IMR-90 (cell line): ENCODE measurements around the gene ACAN. TPM values are rescaled to one million over a fixed set of nuclear protein-coding genes. Genes with fewer than 3 reads are reported as not detected.

Experiments used
- ATAC-seq: fragments of 200-7000 bp; cut with Tn5 transposase; 2 replicates; pipeline ENCODE4 v1.9.1; 2020; ENCODE audit warnings: low read depth, mild to moderate bottlenecking, moderate library complexity
- BruUV-seq: library from RNA; stranded (reverse); fragments of 400-500 nt; replicated peaks from 2 replicates; lab custom pipeline; 2021; lab: Mats Ljungman, UMichigan
- CTCF ChIA-PET: fragments of 300-600 bp; formaldehyde crosslinking; extraction: SDS; loops from one replicate; lab custom pipeline; 2021; ENCODE audit warnings: antibody characterized with exemption; lab: Yijun Ruan, JAX
- POLR2A ChIA-PET: fragments of 300-600 bp; sonication (Branson Sonifier 250); formaldehyde crosslinking; loops from one replicate; lab custom pipeline; 2022; ENCODE audit warnings: antibody characterized with exemption; ENCODE audit not compliant: unreplicated experiment; lab: Charles Lee
- DNase-seq: peaks from one replicate; pipeline ENCODE4 v3.0.0; 2013
- H2AFZ ChIP-seq: replicated peaks from 2 replicates; pipeline ENCODE3; 2013; ENCODE audit warnings: low read length, mild to moderate bottlenecking; ENCODE audit not compliant: poor library complexity
- H2AK5ac ChIP-seq: 2 replicates; pipeline ENCODE4 v1.6.1; 2013; ENCODE audit warnings: low read depth, low read length, inconsistent platforms
- H2AK9ac ChIP-seq: replicated peaks from 2 replicates; pipeline ENCODE3; 2013; ENCODE audit warnings: mild to moderate bottlenecking, low read depth, low read length, moderate library complexity; ENCODE audit not compliant: poor library complexity
- H2BK120ac ChIP-seq: 2 replicates; pipeline ENCODE4 v1.6.1; 2013; ENCODE audit warnings: low read depth, low read length, inconsistent platforms
- H2BK15ac ChIP-seq: 3 replicates; pipeline ENCODE4 v1.6.1; 2013; ENCODE audit warnings: low read depth, low read length, inconsistent platforms
- H2BK20ac ChIP-seq: 2 replicates; pipeline ENCODE4 v1.6.1; 2013; ENCODE audit warnings: low read depth, mild to moderate bottlenecking, inconsistent platforms, low read length, moderate library complexity
- H2BK5ac ChIP-seq: 2 replicates; pipeline ENCODE4 v1.6.1; 2013; ENCODE audit warnings: mild to moderate bottlenecking, low read depth, low read length, inconsistent platforms; ENCODE audit not compliant: poor library complexity, severe bottlenecking
- H3K14ac ChIP-seq: replicated peaks from 2 replicates; pipeline ENCODE4 v1.6.1; 2013; ENCODE audit warnings: low read depth, low read length, inconsistent platforms
- H3K18ac ChIP-seq: 2 replicates; pipeline ENCODE4 v1.6.1; 2013; ENCODE audit warnings: low read depth, low read length, control low read depth
- H3K23ac ChIP-seq: 2 replicates; pipeline ENCODE4 v1.6.1; 2013; ENCODE audit warnings: low read depth, low read length, inconsistent platforms
- H3K27ac ChIP-seq: 2 replicates; pipeline ENCODE4 v1.5.1; 2013; ENCODE audit warnings: mild to moderate bottlenecking, control low read depth, low read length; ENCODE audit not compliant: insufficient read depth
- H3K27me3 ChIP-seq: 2 replicates; pipeline ENCODE4 v1.6.1; 2013; ENCODE audit warnings: low read length; ENCODE audit not compliant: control insufficient read depth, insufficient read depth
- H3K36me3 ChIP-seq: 2 replicates; pipeline ENCODE4 v1.6.1; 2013; ENCODE audit warnings: low read length, mixed read lengths; ENCODE audit not compliant: control insufficient read depth, insufficient read depth
- H3K4ac ChIP-seq: 2 replicates; pipeline ENCODE4 v1.6.1; 2013; ENCODE audit warnings: low read depth, low read length, inconsistent platforms
- H3K4me1 ChIP-seq: 2 replicates; pipeline ENCODE4 v1.6.1; 2013; ENCODE audit warnings: low read length, mixed read lengths; ENCODE audit not compliant: control insufficient read depth, insufficient read depth
- H3K4me2 ChIP-seq: 2 replicates; pipeline ENCODE4 v1.6.1; 2013; ENCODE audit warnings: low read depth, mild to moderate bottlenecking, control low read depth, low read length, moderate library complexity
- H3K4me3 ChIP-seq: 2 replicates; pipeline ENCODE4 v1.5.1; 2013; ENCODE audit warnings: low read depth, mild to moderate bottlenecking, control low read depth, low read length, moderate library complexity; ENCODE audit not compliant: insufficient read depth
- H3K56ac ChIP-seq: 2 replicates; pipeline ENCODE4 v1.6.1; 2013; ENCODE audit warnings: low read length, inconsistent platforms; ENCODE audit not compliant: insufficient read depth; ENCODE audit errors: extremely low read depth
- H3K79me1 ChIP-seq, 2 experiments: 2 replicates each; pipeline ENCODE4 v1.6.1; 2013; ENCODE audit warnings: low read length in 2 of 2, inconsistent platforms in 1 of 2, low read depth in 1 of 2
- H3K9ac ChIP-seq: 2 replicates; pipeline ENCODE4 v1.6.1; 2013; ENCODE audit warnings: low read depth, low read length, control low read depth
- H3K9me1 ChIP-seq: 2 replicates; pipeline ENCODE4 v1.6.1; 2013; ENCODE audit warnings: low read length, inconsistent platforms; ENCODE audit not compliant: insufficient read depth
- H3K9me3 ChIP-seq: 2 replicates; pipeline ENCODE4 v1.6.1; 2013; ENCODE audit warnings: low read length; ENCODE audit not compliant: control insufficient read depth, insufficient read depth
- H4K20me1 ChIP-seq: 2 replicates; pipeline ENCODE4 v1.6.1; 2013; ENCODE audit warnings: low read length, inconsistent platforms; ENCODE audit not compliant: insufficient read depth
- H4K5ac ChIP-seq: 2 replicates; pipeline ENCODE4 v1.6.1; 2013; ENCODE audit warnings: mild to moderate bottlenecking, low read depth, low read length, control low read depth
- H4K8ac ChIP-seq, 2 experiments: 2 replicates each; pipeline ENCODE4 v1.6.1; 2013; ENCODE audit warnings: low read depth in 2 of 2, low read length in 2 of 2, control low read depth in 1 of 2, inconsistent platforms in 1 of 2
- H4K91ac ChIP-seq: 2 replicates; pipeline ENCODE4 v1.6.1; 2013; ENCODE audit warnings: low read depth, low read length, inconsistent platforms; ENCODE audit not compliant: insufficient read depth
- CEBPB ChIP-seq: IDR thresholded peaks from 2 replicates; pipeline ENCODE4 v1.6.1; 2012; ENCODE audit warnings: low read depth, low read length, improper control_type of control experiment
- CHD1 ChIP-seq: IDR thresholded peaks from 2 replicates; pipeline ENCODE4 v1.6.1; 2012; ENCODE audit warnings: low read depth, low read length, improper control_type of control experiment
- ELK1 ChIP-seq: fragments of 150-350 bp; IDR thresholded peaks from 2 replicates; pipeline ENCODE4 v1.6.1; 2016; ENCODE audit warnings: low read depth, mild to moderate bottlenecking, low read length, moderate library complexity, borderline replicate concordance
- FOS ChIP-seq: fragments of 150-350 bp; IDR thresholded peaks from 2 replicates; pipeline ENCODE4 v1.6.1; 2016; ENCODE audit warnings: low read depth, low read length
- MAFK ChIP-seq: IDR thresholded peaks from 2 replicates; pipeline ENCODE4 v1.6.1; 2012; ENCODE audit warnings: low read depth, low read length, improper control_type of control experiment
- MXI1 ChIP-seq: IDR thresholded peaks from 2 replicates; pipeline ENCODE4 v1.6.1; 2012; ENCODE audit warnings: low read depth, mild to moderate bottlenecking, low read length, moderate library complexity, borderline replicate concordance
- POLR2A ChIP-seq: IDR thresholded peaks from 2 replicates; pipeline ENCODE4 v1.6.1; 2012; ENCODE audit warnings: mild to moderate bottlenecking, low read depth, low read length
- RCOR1 ChIP-seq: IDR thresholded peaks from 2 replicates; pipeline ENCODE4 v1.6.1; 2012; ENCODE audit warnings: mild to moderate bottlenecking, low read length, improper control_type of control experiment; ENCODE audit not compliant: insufficient replicate concordance
- WGBS, 2 experiments: methylation state at CpG; one replicate each; pipeline versions ENCODE4 v1.1.5 to v1.1.7; 2013; ENCODE audit warnings: missing lambda C conversion rate in 2 of 2; ENCODE audit not compliant: insufficient read length in 1 of 2; ENCODE audit errors: extremely low coverage in 2 of 2; 5-methylcytosine and 5-hydroxymethylcytosine counted together
- dilution Hi-C: fragments of 300-500 bp; cut with HindIII; formaldehyde crosslinking; loops from one replicate; pipeline ENCODE4 v1.14.3; 2018; ENCODE audit warnings: low sequenced_read_pairs; ENCODE audit not compliant: unreplicated experiment
- in situ Hi-C: fragments of 300-500 bp; cut with MboI; formaldehyde crosslinking; loops from 3 replicates; pipeline ENCODE4 v1.14.3; 2019; ENCODE audit warnings: low sequenced_read_pairs, inconsistent platforms, mixed read lengths
- intact Hi-C: fragments of 100-400 bp; cut with micrococcal nuclease; formaldehyde crosslinking; loops from 2 replicates; pipeline ENCODE4 v1.10.0; 2022
- polyA plus RNA-seq, 3 experiments: library from polyadenylated mRNA; depleted of rRNA; stranded (reverse); fragments of >200 nt; gene quantifications; 2 replicates each; pipeline ENCODE4 v1.2.3, GENCODE V29; 2012; ENCODE audit warnings: low replicate concordance in 1 of 3
- total RNA-seq: library from RNA; depleted of rRNA; stranded (reverse); fragments of >200 nt; gene quantifications from 2 replicates; pipeline ENCODE4 v1.2.3, GENCODE V29; 2012

Gene ACAN
- total and polyA plus RNA-seq, 2 of the 4 experiments (the other 2 are of a cell fraction): 0.54 to 0.96 TPM

GRCh38 chr15:88791637-88792036, 11.6 kb upstream of the ACAN start:
- DNase-seq (no peak), ATAC-seq (no peak)
- no peak overlapping the region for H3K4me3 ChIP-seq
- H3K4me2 ChIP-seq: no peak overlapping the region
- H2AFZ ChIP-seq: no peak overlapping the region
- no peak overlapping the region for H3K23ac ChIP-seq
- dilution Hi-C loops (no loop called here), intact Hi-C loops (no loop called here), in situ Hi-C loops (no loop called here)
- H3K36me3 ChIP-seq: no peaks in the 10 kb centered on the region
- H3K9me3 ChIP-seq: peaks cover 2% of the 10 kb centered on the region
- H2AK9ac ChIP-seq: no peak overlapping the region
- H4K8ac ChIP-seq: no peak overlapping the region
- no peak overlapping the region for H3K18ac ChIP-seq
- no peaks in the 10 kb centered on the region for H3K9me1 ChIP-seq
- H2AK5ac ChIP-seq: no peak overlapping the region
- no peak overlapping the region for H2BK15ac ChIP-seq
- H3K9ac ChIP-seq: no peak overlapping the region
- no peaks in the 10 kb centered on the region for H4K20me1 ChIP-seq
- ChIA-PET CTCF (no interaction called here), POLR2A (no interaction called here)
- no peak overlapping the region for H2BK5ac ChIP-seq
- no CpG with 5 or more reads among the region's 1 CpG for WGBS, 2 experiments
- no peak overlapping the region for H2BK120ac ChIP-seq
- H3K27me3 ChIP-seq: peaks cover 42% of the 10 kb centered on the region
- H3K27ac ChIP-seq: no peak overlapping the region
- H4K91ac ChIP-seq: no peak overlapping the region
- H3K79me1 ChIP-seq: no peaks in the 10 kb centered on the region
- H3K4me1 ChIP-seq: no peaks in the 10 kb centered on the region
- no peak overlapping the region for H3K56ac ChIP-seq
- no peak overlapping the region for H4K5ac ChIP-seq
- TF ChIP-seq ELK1 (no peak), POLR2A (no peak), FOS (no peak), CEBPB (no peak), RCOR1 (no peak), CHD1 (no peak), MAFK (no peak), MXI1 (no peak)
- no TSS peak for BruUV-seq
- H3K4ac ChIP-seq: no peak overlapping the region
- no peak overlapping the region for H2BK20ac ChIP-seq
- H3K14ac ChIP-seq: no peak overlapping the region
